Stimulated activated CD4-positive, alpha-beta T cell treated with anti-CD3 and anti-CD28 coated beads, TNF-alpha, amount 100 ng/mL, for 4 hours (primary cell): Measurements from ENCODE around the gene SERHL2.
"Not testable (repeated sequence)": the region's sequence is repeated elsewhere in the genome, so short reads cannot be mapped to it uniquely, and the experiment has no call there.

Experiments
- DNase-seq, 3 experiments: peaks; one replicate each; pipeline ENCODE4 v3.0.0-alpha.2; 2020; ENCODE audit warnings: low read depth in 3 of 3

SERHL2 gene

GRCh38 chr22:42607641-42608040 lies 53.9 kb downstream of the SERHL2 start:
- not testable (repeated sequence) for DNase-seq

DNA sequence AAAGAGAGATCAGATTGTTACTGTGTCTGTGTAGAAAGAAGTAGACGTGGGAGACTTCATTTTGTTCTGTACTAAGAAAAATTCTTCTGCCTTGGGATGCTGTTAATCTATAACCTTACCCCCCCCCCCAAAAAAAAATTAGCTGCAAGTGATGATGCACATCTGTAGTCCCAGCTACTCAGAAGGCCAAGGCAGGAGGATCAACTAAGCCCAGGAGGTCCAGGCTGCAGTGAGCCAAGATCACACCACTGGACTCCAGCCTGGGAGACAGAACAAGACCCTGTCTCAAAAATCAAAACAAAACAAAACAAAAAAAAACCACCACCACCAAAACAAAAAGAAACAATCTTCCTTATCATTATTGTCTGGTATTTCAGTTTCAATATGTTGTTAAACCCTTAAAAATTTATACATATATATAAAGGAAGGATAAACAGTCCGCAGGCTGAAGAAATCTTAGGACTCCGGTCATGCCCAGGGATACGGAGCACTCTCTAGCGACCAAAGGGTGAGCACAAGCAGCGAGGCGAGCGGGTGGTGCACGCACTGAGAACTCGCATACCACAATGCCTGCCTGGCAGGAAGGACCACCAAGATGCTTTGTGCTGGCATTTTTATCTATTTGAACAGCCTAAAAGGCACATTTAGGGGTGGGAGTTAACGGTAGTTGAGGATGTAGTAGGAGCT lies 54.5 kb downstream of the SERHL2 start:
- DNase-seq: no peak

GRCh38 chr22:42608823-42609361 lies 55.1 kb downstream of the SERHL2 start:
- no peak for DNase-seq

GRCh38 chr22:42610186-42610585 lies 56.4 kb downstream of the SERHL2 start:
- no peak for DNase-seq

DNA sequence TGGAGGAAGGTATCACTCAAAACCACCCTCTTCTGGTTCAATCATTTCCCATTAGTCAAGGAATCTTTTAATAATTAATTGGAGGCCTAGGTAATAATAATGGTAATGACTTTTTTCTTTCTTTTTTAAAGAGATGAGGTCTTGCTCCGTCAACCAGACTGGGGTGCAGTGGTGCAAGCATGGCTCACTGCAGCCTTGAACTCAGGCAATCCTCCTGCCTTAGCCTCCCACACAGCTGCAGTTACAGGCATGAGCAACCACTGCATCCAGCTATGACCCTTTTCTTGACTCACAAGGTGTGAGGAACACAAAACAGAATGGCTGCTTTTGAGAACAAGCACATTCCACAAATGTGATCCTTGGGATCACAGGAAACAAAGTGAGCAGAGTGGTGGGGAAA lies 57.3 kb downstream of the SERHL2 start:
- DNase-seq: no peak

GRCh38 chr22:42612336-42612735 lies 58.6 kb downstream of the SERHL2 start:
- no peak for DNase-seq

GRCh38 chr22:42613872-42614301 lies 60.1 kb downstream of the SERHL2 start:
- DNase-seq: no peak

GRCh38 chr22:42614312-42615091 lies 60.7 kb downstream of the SERHL2 start, which contains the start of gene POLDIP3:
Gene POLDIP3, minus strand, starts transcription at chr22:42614883. Its CDS starts 26 bp downstream, at chr22:42614857.
- DNase-seq: peak; percentile 96 to 99 (median 96)

DNA sequence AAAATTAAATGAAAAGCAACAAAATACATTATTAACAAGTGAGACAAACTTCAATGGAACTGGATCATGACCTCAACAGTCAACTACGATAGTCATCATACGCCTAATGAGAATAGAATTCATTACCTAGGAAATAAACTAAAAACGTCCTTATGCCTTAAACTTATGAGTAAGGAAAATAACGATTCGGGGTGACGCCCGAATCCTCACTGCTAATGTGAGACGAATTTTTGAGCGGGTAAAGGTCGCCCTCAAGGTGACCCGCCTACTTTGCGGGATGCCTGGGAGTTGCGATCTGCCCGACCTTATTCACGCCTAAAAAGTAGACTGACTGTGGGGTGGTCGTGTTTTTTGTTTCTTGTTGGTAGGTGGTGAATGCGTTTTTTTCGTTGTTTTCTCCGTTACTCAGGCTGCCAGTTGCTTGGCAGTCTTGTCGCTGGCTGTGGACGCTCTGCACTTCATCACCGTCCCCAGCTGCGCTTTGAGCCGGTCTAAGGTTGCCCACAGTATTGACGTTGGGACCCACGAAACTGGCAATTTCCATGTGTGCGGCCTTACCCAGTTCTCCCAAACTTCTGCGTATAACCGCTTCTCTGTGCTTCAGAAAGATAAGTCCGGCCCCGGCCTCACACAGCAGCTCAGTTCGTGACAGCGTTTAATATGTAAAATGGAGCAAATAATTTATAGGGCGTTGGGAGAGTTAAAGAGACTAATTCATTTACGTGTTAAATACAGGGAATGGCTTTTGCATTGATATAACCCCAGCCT lies 61.5 kb downstream of the SERHL2 start:
- peak; percentile 58 to 72 (median 66) for DNase-seq

GRCh38 chr22:42615860-42616175 lies 62.1 kb downstream of the SERHL2 start:
- not testable (repeated sequence) for DNase-seq

GRCh38 chr22:42617155-42617983 lies 63.6 kb downstream of the SERHL2 start:
- no peak for DNase-seq

GRCh38 chr22:42619261-42620063 lies 65.7 kb downstream of the SERHL2 start:
- no peak for DNase-seq

- no peak for DNase-seq
These were observed 66.3 kb downstream of the SERHL2 start for GRCh38 chr22:42620084-42620483.

GRCh38 chr22:42621505-42622002 lies 67.8 kb downstream of the SERHL2 start:
- peak; percentile 13 to 29 (median 23) for DNase-seq

GRCh38 chr22:42622061-42622710 lies 68.4 kb downstream of the SERHL2 start:
- no peak for DNase-seq

- DNase-seq: no peak
These were observed 69.6 kb downstream of the SERHL2 start for GRCh38 chr22:42623301-42623751.
